Activated naive CD4-positive, alpha-beta T cell (primary cell): ENCODE results near the gene LEAP2.
"Not testable (repeated sequence)": the region's sequence is repeated elsewhere in the genome, so short reads cannot be mapped to it uniquely, and the experiment has no call there.

Source experiments
- DNase-seq, 4 experiments: peaks; one replicate each; lab custom pipeline; 2025; lab: John Stamatoyannopoulos, UW

Gene LEAP2

DNA sequence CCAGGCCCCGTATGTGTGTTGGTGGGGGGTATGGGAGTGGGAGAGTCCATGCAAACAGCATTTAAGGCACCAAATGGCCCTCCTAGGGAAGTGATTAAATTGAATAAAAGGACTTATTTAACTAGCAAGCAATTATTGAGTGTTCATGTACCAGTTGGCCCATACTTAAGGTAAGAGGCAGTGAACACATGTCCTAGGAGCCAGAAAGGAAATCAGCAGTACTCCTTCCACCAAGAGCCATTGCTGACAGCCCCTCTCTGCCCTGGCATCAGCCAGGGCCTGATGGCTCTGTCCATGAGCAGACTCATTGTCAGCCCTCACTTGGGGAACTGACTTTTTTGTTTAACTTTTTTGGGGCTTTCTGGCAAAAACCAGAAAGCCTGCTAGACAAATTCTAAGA lies 32.6 kb upstream of the LEAP2 start:
- no peak for DNase-seq

GRCh38 chr5:132841305-132841704 lies 32.2 kb upstream of the LEAP2 start:
- DNase-seq, result no peak

GRCh38 chr5:132848270-132848669 lies 25.2 kb upstream of the LEAP2 start:
- no peak for DNase-seq

- no peak for DNase-seq
Measured at GRCh38 chr5:132849347-132849746, 24.1 kb upstream of the LEAP2 start.

- no peak for DNase-seq
Measured at GRCh38 chr5:132850066-132850465, 23.4 kb upstream of the LEAP2 start.

DNA sequence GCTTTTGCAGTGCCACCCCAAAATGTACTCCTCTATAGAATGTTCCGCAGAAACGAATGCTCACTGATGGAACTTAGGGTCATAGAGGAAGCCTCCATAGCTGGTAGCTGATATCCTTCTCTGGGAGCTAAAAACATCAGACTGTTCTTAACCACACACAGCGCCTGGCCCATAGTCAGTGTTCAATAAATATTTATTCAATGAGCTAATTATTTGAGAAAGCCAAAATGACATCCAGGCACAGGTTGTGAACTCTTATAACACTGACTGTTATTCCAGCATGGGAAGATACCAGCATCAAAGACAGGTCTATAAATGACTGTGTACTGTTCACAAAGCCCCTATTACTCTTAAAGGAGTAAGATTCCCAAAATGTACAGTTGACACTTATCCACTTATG lies 20.1 kb upstream of the LEAP2 start:
- no peak for DNase-seq

- DNase-seq, result no peak
Measured at GRCh38 chr5:132853790-132854189, 19.7 kb upstream of the LEAP2 start.

DNA sequence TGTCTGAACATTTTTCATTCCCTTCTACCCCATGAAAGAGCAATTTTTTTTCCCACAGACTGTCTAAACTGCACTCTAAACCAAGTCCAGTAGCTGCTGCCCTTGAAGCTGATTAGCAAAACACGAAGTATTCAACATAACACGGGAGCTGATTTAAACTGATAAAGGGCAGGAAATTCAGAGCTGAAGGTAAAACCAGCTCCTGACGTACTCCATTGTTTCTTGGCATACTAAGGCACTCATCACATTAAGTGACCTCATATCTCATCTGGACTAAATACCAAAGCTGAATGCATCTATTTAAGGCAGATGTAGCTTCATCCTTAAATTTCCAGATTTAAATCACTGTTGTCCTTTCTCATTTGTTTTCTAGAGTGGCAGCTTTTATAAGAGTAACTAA lies 19.2 kb upstream of the LEAP2 start:
- no peak for DNase-seq

DNA sequence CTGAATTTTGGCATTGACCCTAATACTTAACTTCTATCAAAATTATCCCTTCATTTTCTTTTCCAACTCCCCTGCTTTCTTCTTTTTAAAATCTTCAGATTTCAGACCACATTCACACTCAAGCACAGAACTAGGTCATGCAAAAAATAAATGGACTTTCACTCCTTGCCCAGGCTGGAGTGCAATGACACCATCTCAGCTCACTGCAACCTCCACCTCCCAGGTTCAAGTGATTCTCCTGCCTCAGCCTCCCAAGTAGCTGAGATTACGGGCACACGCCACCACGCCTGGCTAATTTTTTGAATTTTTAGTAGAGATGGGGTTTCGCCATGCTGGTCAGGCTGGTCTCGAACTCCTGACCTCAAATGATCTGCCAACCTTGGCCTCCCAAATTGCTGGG lies 18.5 kb upstream of the LEAP2 start:
- not testable (repeated sequence) for DNase-seq

DNA sequence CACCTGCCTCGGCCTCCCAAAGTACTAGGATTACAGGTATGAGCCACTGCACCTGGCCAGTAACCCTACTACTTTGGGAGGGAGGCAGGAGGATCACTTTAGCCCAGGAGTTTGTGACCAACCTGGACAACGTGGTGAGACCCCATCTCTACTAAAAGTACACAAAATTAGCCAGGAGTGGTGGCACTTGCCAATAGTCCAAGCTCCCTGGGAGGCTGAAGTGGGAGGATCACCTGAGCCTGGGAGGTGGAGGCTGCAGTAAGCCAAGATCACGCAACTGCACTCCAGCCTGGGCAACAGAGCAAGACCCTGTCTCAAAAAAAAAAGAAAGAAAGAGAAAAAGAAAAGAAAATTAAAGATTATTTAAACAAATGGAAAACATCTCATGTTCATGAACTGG lies 17.5 kb upstream of the LEAP2 start:
- DNase-seq, result no peak

GRCh38 chr5:132859889-132860437 lies 13.5 kb upstream of the LEAP2 start:
- DNase-seq, result no peak

DNA sequence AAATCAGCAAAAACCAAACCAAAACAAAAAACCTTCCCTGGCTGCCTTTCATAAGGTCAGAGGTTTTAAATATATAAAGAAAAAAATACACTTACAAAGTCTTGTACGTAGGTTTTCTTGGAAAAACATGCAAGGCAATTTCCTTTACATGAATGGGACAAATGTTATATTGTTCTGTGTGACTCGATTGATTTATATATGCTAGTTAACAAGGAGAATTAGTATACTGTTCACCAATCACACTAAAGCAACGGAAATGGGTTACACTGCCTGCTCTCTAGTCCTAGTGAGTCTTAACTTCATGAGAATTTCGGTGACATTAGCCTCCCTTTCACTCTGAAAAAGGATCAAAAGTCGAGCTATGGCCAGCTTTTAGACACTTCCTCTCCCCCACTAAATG lies 12.7 kb upstream of the LEAP2 start:
- DNase-seq, result no peak

DNA sequence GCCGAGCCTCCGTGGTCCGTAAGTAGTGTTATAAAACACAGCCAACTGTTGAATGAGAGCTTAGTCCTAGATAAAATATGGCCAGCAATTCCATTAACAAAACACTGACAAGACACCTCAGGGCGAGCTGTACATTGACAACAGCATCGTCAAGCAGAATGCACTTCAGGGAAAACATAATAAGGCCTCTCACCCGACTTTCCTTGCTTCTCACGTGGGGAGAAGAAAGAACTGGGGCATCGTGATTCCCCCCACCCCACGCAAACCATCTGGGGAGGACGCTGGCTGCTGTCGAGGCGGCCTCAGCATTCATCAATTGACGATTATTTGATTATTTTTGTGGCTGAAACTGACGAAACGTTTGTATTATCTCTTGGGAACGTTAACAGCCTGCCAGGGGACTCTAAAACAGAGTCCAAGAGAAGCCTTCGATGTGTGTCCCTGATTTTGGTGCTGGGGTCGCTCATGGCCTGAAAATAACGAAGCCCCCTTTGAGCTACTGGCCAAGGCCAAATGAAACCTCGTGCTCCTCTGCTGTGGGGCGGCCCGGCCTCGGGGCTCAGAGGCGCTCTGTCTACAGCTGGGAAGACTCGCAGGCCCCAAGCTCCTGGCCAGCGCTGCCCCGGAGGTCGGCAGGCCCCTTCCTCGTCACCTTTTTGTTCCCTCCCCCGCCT lies 7.7 kb upstream of the LEAP2 start:
- no peak for DNase-seq

- peak; percentile 59 to 71 (median 69) for DNase-seq
Measured at GRCh38 chr5:132866342-132867045, 7.0 kb upstream of the LEAP2 start, which contains the start of the genes GDF9 and UQCRQ. Gene GDF9, minus strand, starts transcription at chr5:132866469. Its CDS starts 1,936 bp downstream, at chr5:132864533. Gene UQCRQ, plus strand, starts transcription at chr5:132866642. Its CDS starts 240 bp downstream, at chr5:132866882.

DNA sequence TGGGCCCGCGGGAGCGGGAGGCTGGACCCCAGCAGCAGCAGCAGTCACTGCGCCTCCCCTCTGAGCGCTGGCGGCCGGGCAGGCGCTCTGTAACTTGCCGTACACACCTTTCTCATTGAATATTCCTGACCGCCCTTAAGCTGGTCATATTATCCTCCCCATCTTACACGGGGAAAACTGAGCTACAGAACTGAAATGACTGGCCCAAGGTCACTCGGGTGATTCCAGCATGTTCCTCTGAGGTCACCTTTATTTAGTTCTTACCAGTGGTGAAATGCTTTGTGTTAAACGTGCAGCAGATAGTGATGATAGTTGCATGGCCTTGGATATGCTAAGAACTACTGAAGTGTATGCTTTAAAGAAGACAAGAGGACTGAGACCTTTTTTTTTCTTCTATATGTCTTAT lies 6.4 kb upstream of the LEAP2 start:
- no peak for DNase-seq

GRCh38 chr5:132868754-132869153 lies 4.7 kb upstream of the LEAP2 start:
- no peak for DNase-seq

- DNase-seq, result no peak
Measured at GRCh38 chr5:132870801-132871200, 2.7 kb upstream of the LEAP2 start.

DNA sequence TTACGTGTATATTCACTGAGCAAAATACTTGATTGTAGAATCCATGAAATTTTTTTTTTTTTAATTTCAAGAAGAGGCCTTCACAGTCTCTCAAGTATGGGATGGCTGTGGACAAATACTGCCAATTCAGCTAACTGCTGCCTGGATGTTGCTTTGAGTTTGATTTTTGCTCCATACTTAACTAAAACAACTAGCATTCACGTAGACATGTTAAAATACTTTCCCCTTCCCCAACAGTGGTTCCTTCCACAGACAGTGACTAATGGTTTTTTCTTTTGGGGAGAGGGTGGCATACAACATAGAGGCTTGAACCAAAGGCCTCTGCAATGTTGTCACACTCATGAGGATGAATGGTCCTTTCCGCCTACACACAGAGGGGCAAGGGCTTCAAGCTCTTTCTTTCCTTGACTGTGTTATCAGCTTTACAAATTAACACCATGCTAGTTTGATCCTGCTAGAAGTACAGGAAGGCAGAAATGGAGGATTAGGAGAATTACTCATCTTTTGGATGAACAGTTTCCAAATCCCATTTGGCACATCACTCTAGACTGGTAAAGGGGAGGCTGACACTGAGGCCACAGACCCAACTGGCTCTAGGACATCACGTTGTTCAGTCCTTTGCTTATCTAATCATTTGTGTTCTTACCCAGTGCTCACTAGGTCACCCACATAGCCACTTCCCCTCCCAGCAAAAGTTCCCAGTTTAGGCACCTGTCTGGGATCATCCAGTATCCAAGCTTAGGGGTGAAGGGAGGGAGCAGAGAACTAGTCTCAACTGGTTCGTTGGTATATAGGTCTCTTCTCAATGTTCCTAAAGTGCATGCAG lies 1.8 kb upstream of the LEAP2 start:
- DNase-seq, result no peak

DNA sequence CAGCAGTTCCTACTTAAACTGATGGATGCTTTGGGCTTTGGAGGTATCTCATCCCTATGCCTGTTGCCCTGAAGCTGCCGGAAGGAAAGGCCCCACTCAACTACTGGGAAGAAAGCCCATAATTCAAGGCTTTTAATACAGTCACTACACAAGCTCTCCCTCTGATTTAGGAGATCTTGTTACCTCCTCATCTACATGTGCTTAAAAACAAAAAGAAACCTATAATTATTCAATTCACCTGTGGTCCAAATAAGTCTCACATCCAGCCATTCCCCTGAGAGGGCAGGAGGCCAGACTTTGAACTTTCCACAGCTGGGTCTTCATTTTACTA lies 715 bp upstream of the LEAP2 start:
- no peak for DNase-seq

- no peak for DNase-seq
Measured at GRCh38 chr5:132873930-132874271, 433 bp downstream of the LEAP2 start.

DNA sequence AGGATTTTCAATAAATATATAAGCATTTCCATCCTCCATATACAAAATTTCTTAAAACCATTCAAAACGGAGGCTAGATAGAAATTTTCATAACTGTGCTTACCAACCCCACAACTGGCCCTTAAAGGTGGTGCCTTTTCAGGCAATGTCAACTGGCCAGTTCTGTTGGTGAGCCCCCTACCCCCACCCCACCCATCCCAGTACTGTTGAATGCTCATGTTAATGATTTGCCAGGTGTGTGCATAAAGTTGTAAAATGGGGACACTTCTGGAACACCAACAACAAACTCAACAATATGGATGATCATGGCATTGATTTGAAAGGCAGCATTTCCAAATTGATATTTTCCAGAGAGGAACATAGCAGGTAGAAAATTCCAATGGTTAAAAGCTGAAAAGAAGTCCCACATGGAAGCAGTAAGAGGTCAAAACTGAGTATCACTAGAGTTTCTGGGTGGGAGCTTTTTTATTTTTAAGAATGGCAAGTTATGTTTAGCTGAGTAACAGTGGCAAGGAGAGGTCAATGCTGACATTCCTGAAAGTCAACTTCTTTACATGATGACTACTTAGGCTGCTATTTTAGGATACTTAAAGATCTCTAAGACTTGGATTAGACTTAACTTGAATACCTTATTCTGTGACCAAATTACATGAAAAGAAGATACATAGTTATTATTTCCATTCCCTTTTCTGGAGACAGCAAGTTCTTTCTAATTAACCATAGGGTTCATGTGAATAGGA lies 2.7 kb downstream of the LEAP2 start:
- DNase-seq, result no peak

DNA sequence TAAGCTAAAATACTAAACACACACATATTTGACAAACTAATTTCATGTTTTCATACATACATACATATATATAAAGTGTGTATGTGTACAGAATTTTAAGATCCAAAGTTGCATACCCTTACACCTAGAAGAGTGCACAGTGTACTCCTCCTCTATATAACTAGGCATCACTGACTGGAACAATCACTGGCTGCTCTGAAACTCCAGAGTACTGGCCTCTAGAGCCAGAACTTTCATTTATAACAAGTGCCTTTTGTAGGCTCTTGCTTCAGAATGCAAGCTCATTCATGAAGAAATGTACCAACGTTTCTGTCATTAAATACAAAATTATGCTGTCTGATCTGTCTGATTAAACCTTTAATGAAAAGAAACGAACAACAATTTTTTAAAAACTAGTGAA lies 4.0 kb downstream of the LEAP2 start:
- no peak for DNase-seq
